HG03432 (cell line): ENCODE measurements around the gene C1orf146.
"Not testable (repeated sequence)": the region's sequence is repeated elsewhere in the genome, so short reads cannot be mapped to it uniquely, and the experiment has no call there.

Source experiments
- ATAC-seq: cut with Tn5 transposase; IDR thresholded peaks from one replicate; pipeline ENCODE4 v1.9.1; 2021; ENCODE audit warnings: mild to moderate bottlenecking, moderate library complexity; ENCODE audit not compliant: unreplicated experiment

Gene C1orf146

GRCh38 chr1:92273039-92273438 is 55.3 kb downstream of the C1orf146 start:
- no peak for ATAC-seq

GRCh38 chr1:92274939-92275338 is 57.2 kb downstream of the C1orf146 start:
- ATAC-seq: no peak

- no peak for ATAC-seq
Observed at GRCh38 chr1:92276082-92276481, 58.4 kb downstream of the C1orf146 start.

- no peak for ATAC-seq
Observed at GRCh38 chr1:92277105-92277723, 59.5 kb downstream of the C1orf146 start.

GRCh38 chr1:92279781-92280180 is 62.1 kb downstream of the C1orf146 start:
- not testable (repeated sequence) for ATAC-seq

- not testable (repeated sequence) for ATAC-seq
Observed at GRCh38 chr1:92281411-92281810, 63.7 kb downstream of the C1orf146 start.

GRCh38 chr1:92291372-92291999 is 73.8 kb downstream of the C1orf146 start:
- no peak for ATAC-seq
